ENCODE results near the gene HIVEP3.

DNA sequence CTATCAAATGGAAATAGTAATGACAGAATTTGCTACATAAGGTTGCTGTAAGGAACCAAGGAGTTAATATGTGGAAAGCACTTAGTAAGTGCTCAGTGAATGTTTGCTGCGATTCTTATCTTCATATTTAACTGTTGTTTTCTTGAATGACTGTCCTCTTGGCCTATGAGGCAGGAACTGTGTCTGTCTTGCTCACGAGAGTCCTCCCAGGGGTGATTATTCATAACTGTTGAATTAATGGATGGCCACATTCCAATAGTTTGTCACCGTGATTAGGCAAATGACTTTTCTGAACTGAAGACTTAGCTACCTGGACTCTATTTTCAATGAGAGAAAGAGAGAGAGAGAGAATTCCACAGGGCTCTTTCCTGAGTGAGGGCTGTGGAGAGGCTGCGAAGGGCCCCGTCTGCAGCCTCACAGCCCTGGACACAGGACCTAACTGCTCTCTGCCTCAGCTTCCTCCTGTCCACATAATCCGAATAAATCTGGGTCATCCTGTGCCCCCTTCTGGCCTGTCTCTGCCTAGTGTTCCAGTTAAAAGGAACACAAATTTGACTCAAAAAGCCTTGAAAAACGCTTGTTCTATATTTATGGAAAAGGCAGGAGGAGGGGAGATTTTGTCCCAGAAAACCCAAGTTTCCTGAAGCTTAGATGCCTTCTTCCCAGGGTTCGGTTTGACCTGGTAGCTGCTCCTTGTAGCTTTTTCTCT, 442.7 kb downstream of the HIVEP3 start:
- TF ChIP-seq ZNF513 (CRISPR knock-in tag; conservative IDR thresholded peaks at IDR 0.05) (no peak), BCLAF1 (IDR thresholded peaks at IDR 0.05) (no peak), DMAP1 (CRISPR knock-in tag; IDR thresholded peaks at IDR 0.05) (no peak), ZFP37 (CRISPR knock-in tag; IDR thresholded peaks at IDR 0.05; ENCODE audit: borderline replicate concordance) (no peak), MEIS2 (CRISPR knock-in tag; IDR thresholded peaks at IDR 0.05) (no peak), XRCC5 (optimal IDR thresholded peaks at IDR 0.05; ENCODE audit: low read length) (no peak), HNRNPUL1 (IDR thresholded peaks at IDR 0.05; ENCODE audit: low read depth, low read length) (no peak), ZNF263 (CRISPR knock-in tag; IDR thresholded peaks at IDR 0.05) (no peak), ATM (IDR thresholded peaks at IDR 0.05; ENCODE audit: borderline replicate concordance) (no peak), NFE2L2 (IDR thresholded peaks at IDR 0.05; ENCODE audit: low read length) (no peak)

All from HepG2 (cell line).